ENCODE measurements around the gene RBBP4. TPM values are rescaled to one million over a fixed set of nuclear protein-coding genes. Genes with fewer than 3 reads are reported as not detected.

The RBBP4 gene
- total and polyA plus RNA-seq, 7 experiments from 2014 or later = 130 to 280 (median 165) TPM

- H3K36me3 ChIP-seq (ENCODE audit: control insufficient read depth in 2 of 3, insufficient read depth in 3 of 3, low read length in 3 of 3) = peaks cover 0 to 16% (median 11%) of the 10 kb centered on the region in 3 experiments
- peaks cover 22 to 73% (median 60%) of the 10 kb centered on the region in 7 donors for H3K4me1 Mint-ChIP-seq
- H3K9me3 ChIP-seq (ENCODE audit: control insufficient read depth in 2 of 3, low read length in 3 of 3) = no peaks in the 10 kb centered on the region
- peak within 1 kb of the TSS; percentile 91 to 99 (median 94) for H3K4me3 Mint-ChIP-seq
- peak within 1 kb of the TSS; percentile 97 to 100 (median 99) for H3K27ac Mint-ChIP-seq
- DNase-seq (peak; percentile 63 to 93 (median 88)), ATAC-seq (peak; percentile 82)
- peaks cover 0 to 2% (median 0%) of the 10 kb centered on the region in 5 donors for H3K27me3 Mint-ChIP-seq
- peaks cover 38 to 39% of the 10 kb centered on the region in 2 donors for H3K4me1 ChIP-seq (ENCODE audit: control insufficient read depth in 2 of 2, insufficient read depth in 2 of 2, low read length in 2 of 2)
- intact Hi-C loops (cut with micrococcal nuclease) = loop anchor here (1.0 to 2.0 kb wide), 21 partner anchors 37 to 1931 kb away; partner anchors contain the start of genes PEF1 (in 2 of the 2), S100PBP (in 2 of the 2), YARS1 (in 2 of the 2) and ZNF362 (in 2 of the 2)
- peak within 1 kb of the TSS; percentile 87 for H3K4me3 ChIP-seq (ENCODE audit: low read length)
- H3K27ac ChIP-seq (ENCODE audit: low read depth, low read length) = peak within 1 kb of the TSS; percentile 86
- peaks cover 0 to 31% (median 15%) of the 10 kb centered on the region in 5 donors for H3K36me3 Mint-ChIP-seq
- ChIA-PET POLR2A (interaction anchor here (0.6 to 1.7 kb wide), 15 partner anchors 8 to 629 kb away, joined by 3 to 10 read pairs (median 3); partner anchors contain the start of genes BSDC1, RNF19B, S100PBP and TMEM39B), CTCF (interaction anchor here (1.2 kb wide), 1 partner anchor 477 kb away, joined by 3 read pairs; no protein-coding TSS in a partner anchor)
- H3K27me3 ChIP-seq (ENCODE audit: control insufficient read depth in 2 of 2, insufficient read depth in 2 of 2, low read length in 2 of 2) = no peaks in the 10 kb centered on the region
- no peaks in the 10 kb centered on the region for H3K9me3 Mint-ChIP-seq
Observed at GRCh38 chr1:32650248-32650751, 708 bp upstream of the RBBP4 start, which contains the start of gene ZBTB8OS. Gene ZBTB8OS (minus strand): TSS chr1:32650550. CDS start chr1:32650529, 21 bp downstream.

DNA sequence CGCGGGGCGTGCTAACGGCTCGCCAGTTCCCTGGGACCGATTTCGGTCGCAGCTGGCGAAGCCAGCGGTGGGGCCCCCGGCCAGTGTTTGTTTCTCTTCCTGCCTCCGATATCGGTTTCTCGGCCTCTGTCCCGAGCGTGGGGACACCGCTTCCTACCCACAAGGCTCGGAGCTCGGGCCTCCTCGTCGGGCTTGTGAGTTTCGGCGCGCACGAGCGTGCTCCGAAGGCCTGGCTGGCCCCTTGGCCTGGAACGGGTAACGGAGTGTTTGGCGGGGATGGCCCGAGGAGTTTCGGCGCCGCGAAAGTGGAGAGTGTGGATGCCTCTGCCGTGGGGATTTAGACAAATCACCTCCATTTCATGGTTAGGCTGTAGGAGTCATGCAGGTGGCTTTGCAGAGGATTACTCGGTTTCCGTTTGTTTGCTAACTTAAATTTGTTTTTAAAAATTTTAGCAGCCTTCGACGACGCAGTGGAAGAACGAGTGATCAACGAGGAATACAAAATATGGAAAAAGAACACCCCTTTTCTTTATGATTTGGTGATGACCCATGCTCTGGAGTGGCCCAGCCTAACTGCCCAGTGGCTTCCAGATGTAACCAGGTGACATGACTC, 559 bp downstream of the RBBP4 start:
- intact Hi-C loops (cut with micrococcal nuclease) = loop anchor here (1.0 to 2.0 kb wide), 15 partner anchors 39 to 1933 kb away; partner anchors contain the start of genes PEF1 (in 2 of the 2), ZNF362 (in 2 of the 2), AZIN2 (in 1 of the 2) and BSDC1 (in 1 of the 2)
- CTCF ChIA-PET = interaction anchor here (0.5 to 1.2 kb wide), 2 partner anchors 476 to 1487 kb away, joined by 3 read pairs; no protein-coding TSS in a partner anchor

GRCh38 chr1:32652244-32652962, 1.4 kb downstream of the RBBP4 start:
- H3K4me3 ChIP-seq (ENCODE audit: low read length) = peak overlapping the region; percentile 87
- no peak for ATAC-seq
- H3K9me3 ChIP-seq (ENCODE audit: control insufficient read depth in 2 of 3, low read length in 3 of 3) = no peaks in the 10 kb centered on the region
- peaks cover 3 to 41% (median 26%) of the 10 kb centered on the region in 5 donors for H3K36me3 Mint-ChIP-seq
- H3K36me3 ChIP-seq (ENCODE audit: control insufficient read depth in 2 of 3, insufficient read depth in 3 of 3, low read length in 3 of 3) = peaks cover 0 to 24% (median 8%) of the 10 kb centered on the region in 3 experiments
- DNase-seq = no peak
- intact Hi-C loops (cut with micrococcal nuclease) = no loop called here
- POLR2A ChIA-PET = interaction anchor here (0.6 to 1.6 kb wide), 3 partner anchors 8 to 165 kb away, joined by 3 to 9 read pairs (median 4); partner anchors contain the start of genes S100PBP and YARS1
- H3K27ac ChIP-seq (ENCODE audit: low read depth, low read length) = peak overlapping the region; percentile 86
- peak overlapping the region; percentile 91 to 99 (median 94) for H3K4me3 Mint-ChIP-seq
- CTCF ChIA-PET = no interaction called here
- no peaks in the 10 kb centered on the region for H3K9me3 Mint-ChIP-seq
- peaks cover 42 to 43% of the 10 kb centered on the region in 2 donors for H3K4me1 ChIP-seq (ENCODE audit: control insufficient read depth in 2 of 2, insufficient read depth in 2 of 2, low read length in 2 of 2)
- peak overlapping the region; percentile 97 to 100 (median 99) for H3K27ac Mint-ChIP-seq
- H3K4me1 Mint-ChIP-seq = peaks cover 38 to 82% (median 69%) of the 10 kb centered on the region in 7 donors
- H3K27me3 ChIP-seq (ENCODE audit: control insufficient read depth in 2 of 2, insufficient read depth in 2 of 2, low read length in 2 of 2) = no peaks in the 10 kb centered on the region
- H3K27me3 Mint-ChIP-seq = peaks cover 0 to 2% (median 0%) of the 10 kb centered on the region in 5 donors

More for the DNA sequence above, 559 bp downstream of the RBBP4 start:
- H3K4me1 ChIP-seq (ENCODE audit: control insufficient read depth in 2 of 2, insufficient read depth in 2 of 2, low read length in 2 of 2) = peaks cover 42 to 45% of the 10 kb centered on the region in 2 donors
- Mint-ChIP-seq H3K27ac (peak overlapping the region; percentile 97 to 100 (median 99)), H3K36me3 (peaks cover 0 to 38% (median 21%) of the 10 kb centered on the region in 5 donors), H3K4me1 (peaks cover 30 to 76% (median 63%) of the 10 kb centered on the region in 7 donors), H3K27me3 (peaks cover 0 to 2% (median 0%) of the 10 kb centered on the region in 5 donors), H3K9me3 (no peaks in the 10 kb centered on the region), H3K4me3 (peak overlapping the region; percentile 91 to 99 (median 94))
- peak overlapping the region; percentile 86 for H3K27ac ChIP-seq (ENCODE audit: low read depth, low read length)
- ATAC-seq = no peak
- H3K4me3 ChIP-seq (ENCODE audit: low read length) = peak overlapping the region; percentile 87
- H3K9me3 ChIP-seq (ENCODE audit: control insufficient read depth in 2 of 3, low read length in 3 of 3) = no peaks in the 10 kb centered on the region
- H3K36me3 ChIP-seq (ENCODE audit: control insufficient read depth in 2 of 3, insufficient read depth in 3 of 3, low read length in 3 of 3) = peaks cover 0 to 21% (median 8%) of the 10 kb centered on the region in 3 experiments
- no peaks in the 10 kb centered on the region for H3K27me3 ChIP-seq (ENCODE audit: control insufficient read depth in 2 of 2, insufficient read depth in 2 of 2, low read length in 2 of 2)
- no peak for DNase-seq
- POLR2A ChIA-PET = interaction anchor here (0.5 to 1.7 kb wide), 18 partner anchors 9 to 821 kb away, joined by 3 to 10 read pairs (median 3); partner anchors contain the start of genes BSDC1, HDAC1, RNF19B and S100PBP

DNA sequence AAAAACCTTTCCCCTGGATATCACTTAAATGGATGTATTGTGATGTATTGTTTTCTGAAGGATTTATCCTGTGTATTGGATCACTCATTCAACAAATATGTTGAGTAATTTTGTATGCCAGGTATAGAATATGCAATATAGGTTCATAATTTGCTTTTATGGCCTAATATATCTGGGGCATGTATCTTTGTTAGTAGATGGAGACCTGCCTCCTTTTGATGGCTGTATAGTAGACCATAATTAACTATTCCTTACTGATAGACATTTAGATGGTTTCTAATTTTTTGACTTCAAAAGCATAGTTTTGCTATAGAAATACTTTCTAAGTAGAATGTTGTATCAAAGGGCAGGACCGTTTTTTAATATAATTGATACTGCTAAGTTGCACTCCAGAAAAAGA, 8.6 kb downstream of the RBBP4 start:
- ATAC-seq (no peak), DNase-seq (no peak)
- intact Hi-C loops (cut with micrococcal nuclease) = no loop called here
- ChIA-PET CTCF (no interaction called here), POLR2A (interaction anchor here (0.6 to 1.2 kb wide), 2 partner anchors 8 to 1205 kb away, joined by 5 to 9 read pairs; partner anchors contain the start of gene RBBP4)
- Mint-ChIP-seq H3K4me3 (no peak overlapping the region), H3K4me1 (peaks cover 26 to 44% (median 36%) of the 10 kb centered on the region in 7 donors), H3K9me3 (no peaks in the 10 kb centered on the region), H3K27me3 (no peaks in the 10 kb centered on the region), H3K27ac (no peak overlapping the region), H3K36me3 (peaks cover 13 to 49% (median 38%) of the 10 kb centered on the region in 5 donors)
- Histone ChIP-seq H3K4me3 (ENCODE audit: low read length) (no peak overlapping the region), H3K27me3 (ENCODE audit: control insufficient read depth in 2 of 2, insufficient read depth in 2 of 2, low read length in 2 of 2) (no peaks in the 10 kb centered on the region), H3K36me3 (ENCODE audit: control insufficient read depth in 2 of 3, insufficient read depth in 3 of 3, low read length in 3 of 3) (peaks cover 7 to 55% (median 13%) of the 10 kb centered on the region in 3 experiments), H3K9me3 (ENCODE audit: control insufficient read depth in 2 of 3, low read length in 3 of 3) (no peaks in the 10 kb centered on the region), H3K4me1 (ENCODE audit: control insufficient read depth in 2 of 2, insufficient read depth in 2 of 2, low read length in 2 of 2) (peaks cover 4 to 6% of the 10 kb centered on the region in 2 donors), H3K27ac (ENCODE audit: low read depth, low read length) (no peak overlapping the region)

- no peaks in the 10 kb centered on the region for H3K27me3 ChIP-seq (ENCODE audit: control insufficient read depth in 2 of 2, insufficient read depth in 2 of 2, low read length in 2 of 2)
- intact Hi-C loops (cut with micrococcal nuclease) = no loop called here
- POLR2A ChIA-PET = no interaction called here
- H3K36me3 ChIP-seq (ENCODE audit: control insufficient read depth in 2 of 3, insufficient read depth in 3 of 3, low read length in 3 of 3) = peaks cover 5 to 70% (median 18%) of the 10 kb centered on the region in 3 experiments
- Mint-ChIP-seq H3K36me3 (peaks cover under 1 to 31% (median 20%) of the 10 kb centered on the region in 5 donors), H3K27ac (no peak overlapping the region), H3K4me1 (peaks cover 0 to 14% (median 4%) of the 10 kb centered on the region in 7 donors), H3K4me3 (no peak overlapping the region), H3K27me3 (no peaks in the 10 kb centered on the region), H3K9me3 (no peaks in the 10 kb centered on the region)
- H3K9me3 ChIP-seq (ENCODE audit: control insufficient read depth in 2 of 3, low read length in 3 of 3) = no peaks in the 10 kb centered on the region
- no peak overlapping the region for H3K27ac ChIP-seq (ENCODE audit: low read depth, low read length)
- no peak overlapping the region for H3K4me3 ChIP-seq (ENCODE audit: low read length)
- ATAC-seq (no peak), DNase-seq (no peak)
- H3K4me1 ChIP-seq (ENCODE audit: control insufficient read depth in 2 of 2, insufficient read depth in 2 of 2, low read length in 2 of 2) = no peaks in the 10 kb centered on the region
- CTCF ChIA-PET = no interaction called here
Observed at GRCh38 chr1:32665915-32666314, 14.9 kb downstream of the RBBP4 start.

Data from naive thymus-derived CD4-positive, alpha-beta T cell (primary cell).